Stimulated activated CD8-positive, alpha-beta memory T cell treated with anti-CD3 and anti-CD28 coated beads, Interleukin-15, amount 100 ng/mL, for 4 hours (primary cell): ENCODE data around the gene SDCCAG8.

Experiments
- DNase-seq, 2 donors: peaks; one replicate each; pipeline ENCODE4 v3.0.0-alpha.2; 2020; ENCODE audit warnings: low read depth in 2 of 2

SDCCAG8 gene

GRCh38 chr1:243420016-243420945 is 164.4 kb downstream of the SDCCAG8 start:
- DNase-seq, result no peak

- no peak for DNase-seq
Measured at GRCh38 chr1:243420946-243421685, 165.3 kb downstream of the SDCCAG8 start.

- DNase-seq, result peak; percentile 2 to 9
Measured at GRCh38 chr1:243421784-243422183, 165.9 kb downstream of the SDCCAG8 start.

- DNase-seq, result no peak
Measured at GRCh38 chr1:243422362-243422761, 166.5 kb downstream of the SDCCAG8 start.

GRCh38 chr1:243428084-243428483 is 172.2 kb downstream of the SDCCAG8 start:
- no peak for DNase-seq

GRCh38 chr1:243428617-243429342 is 172.9 kb downstream of the SDCCAG8 start:
- no peak for DNase-seq

GRCh38 chr1:243431591-243431990 is 175.8 kb downstream of the SDCCAG8 start:
- DNase-seq, result no peak

- DNase-seq, result no peak
Measured at GRCh38 chr1:243432136-243432535, 176.3 kb downstream of the SDCCAG8 start.

GRCh38 chr1:243433737-243434370 is 178.0 kb downstream of the SDCCAG8 start:
- DNase-seq, result no peak

GRCh38 chr1:243434594-243434993 is 178.8 kb downstream of the SDCCAG8 start:
- no peak for DNase-seq

GRCh38 chr1:243435836-243436235 is 180.0 kb downstream of the SDCCAG8 start:
- DNase-seq, result no peak

- DNase-seq, result no peak
Measured at GRCh38 chr1:243438146-243438545, 182.3 kb downstream of the SDCCAG8 start.

- DNase-seq, result no peak
Measured at GRCh38 chr1:243438815-243439214, 183.0 kb downstream of the SDCCAG8 start.

GRCh38 chr1:243440406-243440805 is 184.6 kb downstream of the SDCCAG8 start:
- DNase-seq, result no peak

GRCh38 chr1:243441601-243442000 is 185.8 kb downstream of the SDCCAG8 start:
- DNase-seq, result no peak

- no peak for DNase-seq
Measured at GRCh38 chr1:243443557-243443956, 187.7 kb downstream of the SDCCAG8 start.

GRCh38 chr1:243447347-243447746 is 191.5 kb downstream of the SDCCAG8 start:
- no peak for DNase-seq

- no peak for DNase-seq
Measured at GRCh38 chr1:243447844-243448243, 192.0 kb downstream of the SDCCAG8 start.

GRCh38 chr1:243449373-243449772 is 193.5 kb downstream of the SDCCAG8 start:
- DNase-seq, result no peak

GRCh38 chr1:243452092-243452491 is 196.3 kb downstream of the SDCCAG8 start:
- DNase-seq, result no peak

- DNase-seq, result no peak
Measured at GRCh38 chr1:243454328-243454997, 198.6 kb downstream of the SDCCAG8 start.
